ENCODE data around the gene UCHL3.

UCHL3 gene

GRCh38 chr13:75549262-75550158 is at the start of gene UCHL3:
TSS of gene UCHL3 (plus strand) at chr13:75549791. CDS start at chr13:75549821, 30 bp downstream.
- Histone ChIP-seq H3K4me2 (ENCODE audit: low read depth, low read length) (peak within 1 kb of the TSS; percentile 60), H3K36me3 (replicated peaks; ENCODE audit: insufficient read depth, low read length) (no peaks in the 10 kb centered on the region), H3K27ac (ENCODE audit: low read length) (peak within 1 kb of the TSS; percentile 69; the same call in 1 of the 2 replicates), H3K9me2 (replicated peaks; ENCODE audit: insufficient read depth, low read length) (no peaks in the 10 kb centered on the region), H3K9ac (ENCODE audit: low read length) (peak within 1 kb of the TSS; percentile 90), H4K20me1 (ENCODE audit: insufficient read depth, low read length) (no peaks in the 10 kb centered on the region), H3F3A (ENCODE audit: insufficient read depth, low read length) (no peaks in the 10 kb centered on the region), H3K4me3 (ENCODE audit: low read length) (peak within 1 kb of the TSS; percentile 80), H3K4me1 (ENCODE audit: low read length) (0 out of 2 replicates have a peak, but pooled peaks cover 5% of the 10 kb centered on the region), H2AFZ (ENCODE audit: low read length) (peak within 1 kb of the TSS; percentile 74), H3K79me2 (ENCODE audit: low read length) (peaks cover 47% of the 10 kb centered on the region), H3K9me3 (replicated peaks; ENCODE audit: insufficient read depth, low read length) (no peaks in the 10 kb centered on the region), H3K27me3 (replicated peaks; ENCODE audit: insufficient read depth, low read length) (no peaks in the 10 kb centered on the region)
- DNase-seq = peak; percentile 98
- peak; percentile 96 for TF ChIP-seq CTCF (IDR thresholded peaks at IDR 0.05; ENCODE audit: low read length)
- no peak for TF ChIP-seq EZH2 (optimal IDR thresholded peaks at IDR 0.05; ENCODE audit: low read depth, low read length)

GRCh38 chr13:75505327-75505726 is 44.3 kb upstream of the UCHL3 start:
- TF ChIP-seq EZH2phosphoT487 (IDR thresholded peaks at IDR 0.05; ENCODE audit: low read length) = no peak
- TF ChIP-seq EZH2 (optimal IDR thresholded peaks at IDR 0.05; ENCODE audit: low read depth, low read length) = no peak
- no peak for TF ChIP-seq CTCF (IDR thresholded peaks at IDR 0.05; ENCODE audit: low read length)
- no peak overlapping the region for H3K27ac ChIP-seq (ENCODE audit: low read length)

GRCh38 chr13:75506018-75506417 is 43.6 kb upstream of the UCHL3 start:
- Histone ChIP-seq H3K79me2 (ENCODE audit: low read length) (no peaks in the 10 kb centered on the region), H3K36me3 (replicated peaks; ENCODE audit: insufficient read depth, low read length) (no peaks in the 10 kb centered on the region), H3K27me3 (replicated peaks; ENCODE audit: insufficient read depth, low read length) (0 out of 2 replicates have a peak, but pooled peaks cover 3% of the 10 kb centered on the region), H4K20me1 (ENCODE audit: insufficient read depth, low read length) (no peaks in the 10 kb centered on the region), H3F3A (ENCODE audit: insufficient read depth, low read length) (no peaks in the 10 kb centered on the region), H3K4me2 (ENCODE audit: low read depth, low read length) (no peak overlapping the region), H3K9ac (ENCODE audit: low read length) (no peak overlapping the region), H3K27ac (ENCODE audit: low read length) (no peak overlapping the region), H3K4me1 (ENCODE audit: low read length) (no peaks in the 10 kb centered on the region), H3K9me2 (replicated peaks; ENCODE audit: insufficient read depth, low read length) (no peaks in the 10 kb centered on the region), H3K4me3 (ENCODE audit: low read length) (no peak overlapping the region), H3K9me3 (replicated peaks; ENCODE audit: insufficient read depth, low read length) (no peaks in the 10 kb centered on the region), H2AFZ (ENCODE audit: low read length) (no peak overlapping the region)
- no peak for TF ChIP-seq EZH2phosphoT487 (IDR thresholded peaks at IDR 0.05; ENCODE audit: low read length)
- no peak for TF ChIP-seq EZH2 (optimal IDR thresholded peaks at IDR 0.05; ENCODE audit: low read depth, low read length)
- TF ChIP-seq CTCF (IDR thresholded peaks at IDR 0.05; ENCODE audit: low read length) = no peak
- DNase-seq = no peak

More at GRCh38 chr13:75505327-75505726, 44.3 kb upstream of the UCHL3 start:
- no peak overlapping the region for H3K9ac ChIP-seq (ENCODE audit: low read length)
- no peak for DNase-seq
- H3K27me3 ChIP-seq (replicated peaks; ENCODE audit: insufficient read depth, low read length) = 0 out of 2 replicates have a peak, but pooled peaks cover 3% of the 10 kb centered on the region
- H3K9me2 ChIP-seq (replicated peaks; ENCODE audit: insufficient read depth, low read length) = no peaks in the 10 kb centered on the region
- no peaks in the 10 kb centered on the region for H3K4me1 ChIP-seq (ENCODE audit: low read length)
- no peak overlapping the region for H3K4me2 ChIP-seq (ENCODE audit: low read depth, low read length)
- no peaks in the 10 kb centered on the region for H3F3A ChIP-seq (ENCODE audit: insufficient read depth, low read length)
- H3K79me2 ChIP-seq (ENCODE audit: low read length) = no peaks in the 10 kb centered on the region
- H4K20me1 ChIP-seq (ENCODE audit: insufficient read depth, low read length) = no peaks in the 10 kb centered on the region
- no peak overlapping the region for H2AFZ ChIP-seq (ENCODE audit: low read length)
- H3K36me3 ChIP-seq (replicated peaks; ENCODE audit: insufficient read depth, low read length) = no peaks in the 10 kb centered on the region
- H3K4me3 ChIP-seq (ENCODE audit: low read length) = no peak overlapping the region
- no peaks in the 10 kb centered on the region for H3K9me3 ChIP-seq (replicated peaks; ENCODE audit: insufficient read depth, low read length)

Measured in MM.1S (cell line).